HG03558 (cell line): ENCODE results near the gene ZCCHC7.
"Not testable (repeated sequence)": the region's sequence is repeated elsewhere in the genome, so short reads cannot be mapped to it uniquely, and the experiment has no call there.

Source experiments
- ATAC-seq: cut with Tn5 transposase; IDR thresholded peaks from one replicate; pipeline ENCODE4 v1.9.1; 2021; ENCODE audit warnings: moderate number of reproducible peaks; ENCODE audit not compliant: unreplicated experiment; ENCODE audit errors: extremely low read depth

ZCCHC7 gene

GRCh38 chr9:37289631-37290030, 169.3 kb downstream of the ZCCHC7 start:
- no peak for ATAC-seq

GRCh38 chr9:37290366-37290939, 170.1 kb downstream of the ZCCHC7 start:
- ATAC-seq: no peak

GRCh38 chr9:37290940-37291485, 170.6 kb downstream of the ZCCHC7 start:
- no peak for ATAC-seq

GRCh38 chr9:37291612-37292238, 171.4 kb downstream of the ZCCHC7 start:
- not testable (repeated sequence) for ATAC-seq

GRCh38 chr9:37292896-37293295, 172.5 kb downstream of the ZCCHC7 start:
- no peak for ATAC-seq

GRCh38 chr9:37293664-37294524, 173.5 kb downstream of the ZCCHC7 start:
- peak; percentile 35 for ATAC-seq

GRCh38 chr9:37295178-37295577, 174.8 kb downstream of the ZCCHC7 start:
- no peak for ATAC-seq

- no peak for ATAC-seq
Observed at GRCh38 chr9:37295796-37296195, 175.4 kb downstream of the ZCCHC7 start.

GRCh38 chr9:37297592-37297991, 177.2 kb downstream of the ZCCHC7 start:
- ATAC-seq: no peak

- ATAC-seq: no peak
Observed at GRCh38 chr9:37300620-37301019, 180.2 kb downstream of the ZCCHC7 start.

- no peak for ATAC-seq
Observed at GRCh38 chr9:37301042-37301853, 180.9 kb downstream of the ZCCHC7 start.

GRCh38 chr9:37301854-37302172, 181.4 kb downstream of the ZCCHC7 start:
- no peak for ATAC-seq

GRCh38 chr9:37302277-37302676, 181.9 kb downstream of the ZCCHC7 start:
- ATAC-seq: peak; percentile 63

GRCh38 chr9:37303272-37303671, 182.9 kb downstream of the ZCCHC7 start:
- not testable (repeated sequence) for ATAC-seq

- ATAC-seq: no peak
Observed at GRCh38 chr9:37309136-37309535, 188.8 kb downstream of the ZCCHC7 start.

GRCh38 chr9:37311938-37312708, 191.7 kb downstream of the ZCCHC7 start:
- ATAC-seq: no peak

GRCh38 chr9:37324261-37324683, 203.9 kb downstream of the ZCCHC7 start:
- peak; percentile 34 for ATAC-seq

GRCh38 chr9:37324691-37325490, 204.5 kb downstream of the ZCCHC7 start:
- ATAC-seq: no peak

- ATAC-seq: no peak
Observed at GRCh38 chr9:37325778-37326177, 205.4 kb downstream of the ZCCHC7 start.
